BJ (cell line): ENCODE data around the gene THSD7B. TPM values are rescaled to one million over a fixed set of nuclear protein-coding genes. Genes with fewer than 3 reads are reported as not detected.

Source experiments
- CTCF ChIA-PET: fragments of 350-600 bp; formaldehyde crosslinking; extraction: SDS; loops from one replicate; lab custom pipeline; 2021; ENCODE audit warnings: antibody characterized with exemption, inconsistent platforms; lab: Yijun Ruan, JAX
- POLR2A ChIA-PET: fragments of 300-600 bp; sonication (Branson Sonifier 250); formaldehyde crosslinking; extraction: SDS; loops from one replicate; lab custom pipeline; 2021; ENCODE audit warnings: antibody characterized with exemption; lab: Charles Lee
- DNase-seq: peaks from one replicate; pipeline ENCODE4 v3.0.0-alpha.2; 2011; ENCODE audit warnings: low read depth
- H3K27me3 ChIP-seq: 2 replicates; pipeline ENCODE4 v1.6.0; 2011; ENCODE audit warnings: low read length; ENCODE audit not compliant: control insufficient read depth, insufficient read depth
- H3K36me3 ChIP-seq: 2 replicates; pipeline ENCODE4 v1.5.1; 2011; ENCODE audit warnings: low read length; ENCODE audit not compliant: control insufficient read depth, insufficient read depth
- H3K4me3 ChIP-seq: 2 replicates; pipeline ENCODE4 v1.5.1; 2011; ENCODE audit warnings: low read depth, mild to moderate bottlenecking, control low read depth, low read length
- polyA plus RNA-seq: library from polyadenylated mRNA; depleted of rRNA; stranded (reverse); fragments of >200 nt; gene quantifications from 2 replicates; pipeline ENCODE4 v1.2.3, GENCODE V29; 2011
- TF ChIP-seq, protein P1 (sequence below): IDR thresholded peaks from 2 replicates; pipeline ENCODE4 v1.5.1; 2011; ENCODE audit warnings: low read depth, mild to moderate bottlenecking, control low read depth, inconsistent platforms, low read length, moderate library complexity; ENCODE audit not compliant: insufficient read depth

THSD7B gene
- polyA plus RNA-seq, 1 experiment: 0.13 TPM

DNA sequence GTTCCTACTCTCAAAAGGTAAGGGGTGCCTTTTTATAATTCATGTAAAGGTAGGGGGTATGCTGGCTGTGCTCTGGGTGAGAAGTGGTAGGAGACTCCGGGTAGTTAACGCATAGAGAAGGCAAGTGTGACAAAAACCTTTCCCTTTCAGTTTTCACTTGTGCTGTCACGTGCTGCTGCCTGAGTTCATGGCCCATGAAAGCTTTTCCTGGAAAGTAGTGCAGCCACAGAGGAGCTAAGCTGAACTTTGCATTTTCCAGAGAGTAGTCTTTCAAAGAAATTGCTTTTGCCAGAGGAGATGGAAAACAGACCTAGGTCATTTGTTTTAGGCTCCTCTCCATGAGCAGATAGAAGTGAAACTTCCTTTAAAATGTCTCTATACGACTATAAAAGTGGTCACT is 44.7 kb downstream of the THSD7B start:
- CTCF ChIA-PET: no interaction called here
- POLR2A ChIA-PET: no interaction called here
- no peak for DNase-seq
- Histone ChIP-seq H3K36me3 (no peaks in the 10 kb centered on the region), H3K27me3 (no peaks in the 10 kb centered on the region), H3K4me3 (no peak overlapping the region)
- TF ChIP-seq, protein P1, sequence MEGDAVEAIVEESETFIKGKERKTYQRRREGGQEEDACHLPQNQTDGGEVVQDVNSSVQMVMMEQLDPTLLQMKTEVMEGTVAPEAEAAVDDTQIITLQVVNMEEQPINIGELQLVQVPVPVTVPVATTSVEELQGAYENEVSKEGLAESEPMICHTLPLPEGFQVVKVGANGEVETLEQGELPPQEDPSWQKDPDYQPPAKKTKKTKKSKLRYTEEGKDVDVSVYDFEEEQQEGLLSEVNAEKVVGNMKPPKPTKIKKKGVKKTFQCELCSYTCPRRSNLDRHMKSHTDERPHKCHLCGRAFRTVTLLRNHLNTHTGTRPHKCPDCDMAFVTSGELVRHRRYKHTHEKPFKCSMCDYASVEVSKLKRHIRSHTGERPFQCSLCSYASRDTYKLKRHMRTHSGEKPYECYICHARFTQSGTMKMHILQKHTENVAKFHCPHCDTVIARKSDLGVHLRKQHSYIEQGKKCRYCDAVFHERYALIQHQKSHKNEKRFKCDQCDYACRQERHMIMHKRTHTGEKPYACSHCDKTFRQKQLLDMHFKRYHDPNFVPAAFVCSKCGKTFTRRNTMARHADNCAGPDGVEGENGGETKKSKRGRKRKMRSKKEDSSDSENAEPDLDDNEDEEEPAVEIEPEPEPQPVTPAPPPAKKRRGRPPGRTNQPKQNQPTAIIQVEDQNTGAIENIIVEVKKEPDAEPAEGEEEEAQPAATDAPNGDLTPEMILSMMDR: no peak

DNA sequence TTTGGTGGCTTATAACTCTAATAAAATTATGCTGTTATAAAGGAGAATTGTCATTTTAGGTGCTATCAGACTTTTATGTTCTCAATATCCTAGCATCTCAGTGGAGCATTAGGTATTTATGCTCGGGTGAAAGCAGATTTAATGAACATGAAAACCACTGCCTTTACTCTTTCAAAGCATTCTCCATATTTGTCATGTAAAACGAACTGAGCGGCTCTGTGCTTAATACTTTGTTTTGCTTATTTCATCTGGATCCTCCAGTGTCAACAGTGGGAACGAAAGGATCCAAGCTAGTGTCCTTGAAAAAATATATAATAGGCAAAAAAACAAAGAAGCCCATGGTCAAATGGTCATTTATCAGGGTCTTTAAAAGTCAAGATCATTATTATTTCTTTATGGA is 53.5 kb downstream of the THSD7B start:
- no peak for DNase-seq
- Histone ChIP-seq H3K27me3 (no peaks in the 10 kb centered on the region), H3K4me3 (no peak overlapping the region), H3K36me3 (no peaks in the 10 kb centered on the region)
- ChIA-PET POLR2A (no interaction called here), CTCF (no interaction called here)
- TF ChIP-seq, protein P1: no peak

DNA sequence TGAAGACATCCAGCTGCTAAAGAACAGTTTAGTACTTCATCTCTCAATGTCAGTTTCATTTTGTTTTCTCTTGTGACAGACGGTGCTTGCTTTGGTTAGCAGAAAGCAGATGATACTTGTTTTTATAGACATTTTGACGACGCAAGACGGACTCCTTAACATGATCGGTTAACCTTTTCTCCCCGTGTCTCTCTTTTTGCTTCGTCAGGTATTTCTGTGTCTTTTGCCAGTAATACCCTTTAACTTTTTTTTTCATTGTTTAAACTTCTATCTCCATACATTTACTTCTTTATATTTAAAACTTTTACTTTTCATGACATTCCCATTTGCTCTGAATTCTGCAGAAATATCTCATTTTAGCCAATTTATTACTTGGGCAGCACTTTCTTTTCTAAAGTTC is 57.9 kb downstream of the THSD7B start:
- H3K36me3 ChIP-seq: no peaks in the 10 kb centered on the region
- no peak overlapping the region for H3K4me3 ChIP-seq
- TF ChIP-seq, protein P1: no peak
- CTCF ChIA-PET: interaction anchor here (0.6 kb wide), 1 partner anchor 52 kb away, joined by 3 read pairs; no protein-coding TSS in a partner anchor
- H3K27me3 ChIP-seq: no peaks in the 10 kb centered on the region
- POLR2A ChIA-PET: no interaction called here
- no peak for DNase-seq

DNA sequence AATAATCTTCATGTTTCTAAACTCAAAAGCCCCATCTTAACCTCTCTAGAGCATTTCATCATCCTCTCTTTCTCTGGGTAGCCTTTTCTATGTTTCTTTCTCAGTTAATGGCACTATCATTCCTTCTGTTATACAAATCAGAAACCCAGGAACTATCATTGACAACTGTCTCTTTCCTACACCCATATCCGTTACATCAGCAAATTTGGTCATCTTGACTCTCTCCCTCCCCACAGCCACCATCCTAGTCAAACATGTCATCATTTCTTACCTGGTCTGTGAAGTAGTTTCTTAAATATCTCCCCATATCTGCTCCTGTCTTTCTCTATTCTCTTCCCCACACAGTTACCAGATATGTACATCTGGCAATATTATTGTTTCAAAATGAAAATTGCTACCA is 62.8 kb downstream of the THSD7B start:
- TF ChIP-seq, protein P1: no peak
- ChIA-PET CTCF (no interaction called here), POLR2A (no interaction called here)
- no peak for DNase-seq
- Histone ChIP-seq H3K36me3 (no peaks in the 10 kb centered on the region), H3K27me3 (no peaks in the 10 kb centered on the region), H3K4me3 (no peak overlapping the region)

DNA sequence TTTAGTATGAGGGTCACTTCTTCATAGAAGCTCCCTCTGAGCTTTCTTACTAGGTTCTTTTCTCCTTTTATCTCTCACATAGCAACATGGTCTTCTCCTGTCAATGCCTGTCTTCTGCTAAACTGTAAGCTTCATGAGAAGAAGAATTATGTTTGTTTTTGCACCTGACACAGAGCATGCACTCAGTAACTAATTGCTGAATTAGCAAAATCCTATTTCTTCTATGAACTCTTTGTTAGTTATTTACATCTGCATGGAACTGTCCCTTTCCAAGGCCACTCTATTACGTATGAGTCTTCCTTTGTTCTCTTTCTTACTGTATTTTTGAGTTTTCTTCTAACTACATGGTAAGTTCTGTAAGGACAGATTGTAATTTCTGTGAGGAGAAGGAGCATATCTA is 63.4 kb downstream of the THSD7B start:
- Histone ChIP-seq H3K4me3 (no peak overlapping the region), H3K36me3 (no peaks in the 10 kb centered on the region), H3K27me3 (no peaks in the 10 kb centered on the region)
- TF ChIP-seq, protein P1: no peak
- DNase-seq: no peak
- POLR2A ChIA-PET: no interaction called here
- CTCF ChIA-PET: no interaction called here
